Measurements from ENCODE around the gene CHRNA9.
"Not testable (repeated sequence)": the region's sequence is repeated elsewhere in the genome, so short reads cannot be mapped to it uniquely, and the experiment has no call there.

The CHRNA9 gene

GRCh38 chr4:40334591-40335524 lies at the start of gene CHRNA9:
CHRNA9 (plus strand) TSS chr4:40335333; CDS start chr4:40335468, 135 bp downstream.
- DNase-seq (ENCODE audit: low read depth in 2 of 2): no peak

GRCh38 chr4:40285692-40286091 lies 49.4 kb upstream of the CHRNA9 start:
- DNase-seq (ENCODE audit: low read depth in 2 of 2): no peak

- no peak for DNase-seq (ENCODE audit: low read depth in 2 of 2)
These were observed 46.6 kb upstream of the CHRNA9 start for GRCh38 chr4:40288566-40288965.

GRCh38 chr4:40289366-40290188 lies 45.6 kb upstream of the CHRNA9 start:
- DNase-seq (ENCODE audit: low read depth in 2 of 2): no peak

GRCh38 chr4:40290611-40291186 lies 44.4 kb upstream of the CHRNA9 start:
- DNase-seq (ENCODE audit: low read depth in 2 of 2): not testable (repeated sequence)

- no peak for DNase-seq (ENCODE audit: low read depth in 2 of 2)
These were observed 42.8 kb upstream of the CHRNA9 start for GRCh38 chr4:40292313-40292759.

- DNase-seq (ENCODE audit: low read depth in 2 of 2): no peak
These were observed 40.8 kb upstream of the CHRNA9 start for GRCh38 chr4:40294339-40294738.

GRCh38 chr4:40295030-40295429 lies 40.1 kb upstream of the CHRNA9 start:
- DNase-seq (ENCODE audit: low read depth in 2 of 2): not testable (repeated sequence)

GRCh38 chr4:40295572-40295971 lies 39.6 kb upstream of the CHRNA9 start:
- no peak for DNase-seq (ENCODE audit: low read depth in 2 of 2)

- DNase-seq (ENCODE audit: low read depth in 2 of 2): no peak
These were observed 36.0 kb upstream of the CHRNA9 start for GRCh38 chr4:40299126-40299525.

- DNase-seq (ENCODE audit: low read depth in 2 of 2): no peak
These were observed 35.3 kb upstream of the CHRNA9 start for GRCh38 chr4:40299811-40300292.

GRCh38 chr4:40300371-40301162 lies 34.6 kb upstream of the CHRNA9 start:
- DNase-seq (ENCODE audit: low read depth in 2 of 2): no peak

- DNase-seq (ENCODE audit: low read depth in 2 of 2): no peak
These were observed 33.5 kb upstream of the CHRNA9 start for GRCh38 chr4:40301603-40302002.

- DNase-seq (ENCODE audit: low read depth in 2 of 2): no peak
These were observed 31.4 kb upstream of the CHRNA9 start for GRCh38 chr4:40303751-40304150.

GRCh38 chr4:40305328-40306170 lies 29.6 kb upstream of the CHRNA9 start:
- no peak for DNase-seq (ENCODE audit: low read depth in 2 of 2)

GRCh38 chr4:40306226-40306625 lies 28.9 kb upstream of the CHRNA9 start:
- DNase-seq (ENCODE audit: low read depth in 2 of 2): no peak

GRCh38 chr4:40306976-40307375 lies 28.2 kb upstream of the CHRNA9 start:
- DNase-seq (ENCODE audit: low read depth in 2 of 2): no peak

GRCh38 chr4:40307627-40308497 lies 27.3 kb upstream of the CHRNA9 start:
- DNase-seq (ENCODE audit: low read depth in 2 of 2): no peak

- DNase-seq (ENCODE audit: low read depth in 2 of 2): no peak
These were observed 26.5 kb upstream of the CHRNA9 start for GRCh38 chr4:40308528-40309122.
